Measurements from ENCODE around the gene TMEM37. TPM values are rescaled to one million over a fixed set of nuclear protein-coding genes. Genes with fewer than 3 reads are reported as not detected.

The TMEM37 gene
- total and polyA plus RNA-seq, 9 of the 15 experiments (the other 6 are each of a cell fraction or from before 2014, with no cell fraction given), result 0.03 to 0.64 (median 0.31) TPM; not detected in 1

GRCh38 chr2:119485336-119486110 lies 53.9 kb downstream of the TMEM37 start:
- ChIA-PET POLR2A (interaction anchor here (0.6 to 1.3 kb wide), 4 partner anchors 9 to 184 kb away, joined by 3 to 5 read pairs (median 4); no protein-coding TSS in a partner anchor), CTCF (ENCODE audit: low intra/inter-chr PET ratio) (no interaction called here)
- FAIRE-seq (no peak), ATAC-seq (no peak), DNase-seq (ENCODE audit: extremely low read depth in 1 of 4, low spot score in 3 of 4) (no peak)
- Histone ChIP-seq H3K4me2 (ENCODE audit: insufficient read depth, low read length) (no peak overlapping the region), H3K79me2 (ENCODE audit: control insufficient read depth, insufficient read depth, low read length) (no peaks in the 10 kb centered on the region), H3K27ac (ENCODE audit: extremely low read depth, low read depth, low read length) (no peak overlapping the region), H3K9me1 (ENCODE audit: control insufficient read depth, insufficient read depth, low read length) (peaks cover 5% of the 10 kb centered on the region), H3K9me3 (replicated peaks; ENCODE audit: control insufficient read depth, insufficient read depth, low read depth, low read length) (no peaks in the 10 kb centered on the region), H3K36me3 (ENCODE audit: control insufficient read depth, insufficient read depth, low read length) (no peaks in the 10 kb centered on the region), H3K4me3 (no peak overlapping the region), H2AFZ (ENCODE audit: low read depth, low read length) (no peak overlapping the region), H3K27me3 (ENCODE audit: control insufficient read depth in 2 of 2, insufficient read depth in 2 of 2, low read length in 2 of 2) (peaks cover 19 to 93% of the 10 kb centered on the region in 2 experiments), H3K9ac (ENCODE audit: insufficient read depth in 1 of 2, low read depth in 2 of 2, low read length in 2 of 2) (no peak overlapping the region), H4K20me1 (replicated peaks; ENCODE audit: control insufficient read depth, insufficient read depth, low read length) (peaks cover 24% of the 10 kb centered on the region; the same call in 1 of the 2 replicates), H3K4me1 (replicated peaks in 1 of 2; ENCODE audit: control insufficient read depth in 2 of 2, insufficient read depth in 2 of 2, low read length in 2 of 2) (peaks cover 2 to 8% of the 10 kb centered on the region in 2 experiments; a peak in 3 of 5 replicates)
- intact Hi-C loops (cut with micrococcal nuclease) (no loop called here), in situ Hi-C loops (cut with MboI) (no loop called here)
- no TSS peak for BruUV-seq (replicated peaks)
- WGBS (ENCODE audit: insufficient coverage, low coverage, missing lambda C conversion rate), result 1% methylated on average over 12 of the region's 12 CpGs
- TF ChIP-seq GATAD2A (IDR thresholded peaks at IDR 0.05), result no peak
- TF ChIP-seq SRSF7 (optimal IDR thresholded peaks at IDR 0.05; ENCODE audit: low read depth, low read length), result no peak

- DNase-seq (ENCODE audit: extremely low read depth in 1 of 4, low spot score in 3 of 4) (no peak), FAIRE-seq (no peak), ATAC-seq (no peak)
- H4K20me1 ChIP-seq (replicated peaks; ENCODE audit: control insufficient read depth, insufficient read depth, low read length), result peaks cover 24% of the 10 kb centered on the region; the same call in 1 of the 2 replicates
- H3K9me3 ChIP-seq (replicated peaks; ENCODE audit: control insufficient read depth, insufficient read depth, low read depth, low read length), result no peaks in the 10 kb centered on the region
- H2AFZ ChIP-seq (ENCODE audit: low read depth, low read length), result no peak overlapping the region
- ChIA-PET POLR2A (interaction anchor here (0.6 to 1.3 kb wide), 5 partner anchors 9 to 185 kb away, joined by 3 to 5 read pairs (median 3); no protein-coding TSS in a partner anchor), CTCF (ENCODE audit: low intra/inter-chr PET ratio) (no interaction called here)
- peaks cover 19 to 92% of the 10 kb centered on the region in 2 experiments for H3K27me3 ChIP-seq (ENCODE audit: control insufficient read depth in 2 of 2, insufficient read depth in 2 of 2, low read length in 2 of 2)
- H3K79me2 ChIP-seq (ENCODE audit: control insufficient read depth, insufficient read depth, low read length), result no peaks in the 10 kb centered on the region
- H3K4me2 ChIP-seq (ENCODE audit: insufficient read depth, low read length), result no peak overlapping the region
- peaks cover 0 to 3% of the 10 kb centered on the region in 2 experiments; a peak in 2 of 5 replicates for H3K4me1 ChIP-seq (replicated peaks in 1 of 2; ENCODE audit: control insufficient read depth in 2 of 2, insufficient read depth in 2 of 2, low read length in 2 of 2)
- no peak overlapping the region for H3K27ac ChIP-seq (ENCODE audit: extremely low read depth, low read depth, low read length)
- BruUV-seq (replicated peaks), result no TSS peak
- H3K36me3 ChIP-seq (ENCODE audit: control insufficient read depth, insufficient read depth, low read length), result no peaks in the 10 kb centered on the region
- intact Hi-C loops (cut with micrococcal nuclease), result no loop called here
- no peak overlapping the region for H3K9ac ChIP-seq (ENCODE audit: insufficient read depth in 1 of 2, low read depth in 2 of 2, low read length in 2 of 2)
- in situ Hi-C loops (cut with MboI), result no loop called here
- H3K9me1 ChIP-seq (ENCODE audit: control insufficient read depth, insufficient read depth, low read length), result peaks cover 5% of the 10 kb centered on the region
- H3K4me3 ChIP-seq, result no peak overlapping the region
- WGBS (ENCODE audit: insufficient coverage, low coverage, missing lambda C conversion rate), result 3% methylated on average over 10 of the region's 10 CpGs
- TF ChIP-seq KLF10 (CRISPR knock-in tag; IDR thresholded peaks at IDR 0.05), result no peak
- TF ChIP-seq SRSF7 (optimal IDR thresholded peaks at IDR 0.05; ENCODE audit: low read depth, low read length), result no peak
- TF ChIP-seq TCF3 (CRISPR knock-in tag; IDR thresholded peaks at IDR 0.05), result peak; percentile 49
- TF ChIP-seq USF1 (CRISPR knock-in tag; IDR thresholded peaks at IDR 0.05), result no peak
- no peak for TF ChIP-seq ZBTB34 (CRISPR knock-in tag; IDR thresholded peaks at IDR 0.05)
- TF ChIP-seq ZSCAN29 (IDR thresholded peaks at IDR 0.05), result no peak
- TF ChIP-seq ZNF785 (CRISPR knock-in tag; IDR thresholded peaks at IDR 0.05), result no peak
- no peak for TF ChIP-seq NFYB (IDR thresholded peaks at IDR 0.05; ENCODE audit: extremely low read depth, insufficient read length)
- TF ChIP-seq ZNF398 (CRISPR knock-in tag; IDR thresholded peaks at IDR 0.05), result no peak
Observed at GRCh38 chr2:119486196-119486827, 54.7 kb downstream of the TMEM37 start.

Measured in K562 (cell line).